HG03097 (cell line): Measurements from ENCODE around the gene MAGEB3.

Source experiments
- ATAC-seq: cut with Tn5 transposase; IDR thresholded peaks from one replicate; pipeline ENCODE4 v1.9.1; 2021; ENCODE audit not compliant: unreplicated experiment, low FRiP score

MAGEB3 gene

DNA sequence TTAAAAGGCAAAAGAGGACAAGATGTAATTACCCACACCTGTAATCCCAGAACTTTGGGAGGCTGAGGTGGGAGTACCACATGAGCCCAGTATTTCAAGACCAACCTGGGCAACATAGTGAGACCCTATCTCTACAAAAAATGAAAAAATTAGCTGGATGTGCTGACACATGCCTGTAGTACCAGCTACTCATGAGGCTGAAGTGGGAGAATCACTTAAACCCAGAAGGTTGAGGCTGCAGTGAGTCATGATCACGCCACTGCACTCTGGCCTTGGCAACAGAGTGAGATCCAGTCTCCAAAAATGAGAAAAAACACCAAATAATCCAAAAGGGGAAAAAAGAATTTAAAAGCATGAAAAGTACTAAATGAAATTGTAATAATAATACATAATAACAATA lies 47.9 kb downstream of the MAGEB3 start:
- ATAC-seq = no peak

DNA sequence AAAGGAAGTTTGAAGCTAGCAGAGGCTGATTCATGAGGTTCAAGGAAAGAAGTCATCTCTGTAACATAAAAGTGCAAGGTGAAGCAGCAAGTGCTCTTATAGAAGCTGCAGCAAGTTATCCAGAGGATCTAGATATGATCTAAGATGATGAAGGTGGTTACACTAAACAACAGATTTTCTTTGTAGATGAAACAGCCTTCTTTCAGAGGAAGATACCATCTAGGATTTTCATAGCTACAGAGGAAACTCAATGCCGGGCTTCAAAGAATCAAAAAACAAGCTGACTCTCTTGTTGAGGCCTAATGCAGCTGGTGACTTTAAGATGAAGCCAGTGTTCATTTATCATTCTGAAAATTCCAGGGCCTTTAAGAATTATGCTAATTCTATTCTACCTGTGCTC lies 50.0 kb downstream of the MAGEB3 start:
- no peak for ATAC-seq

DNA sequence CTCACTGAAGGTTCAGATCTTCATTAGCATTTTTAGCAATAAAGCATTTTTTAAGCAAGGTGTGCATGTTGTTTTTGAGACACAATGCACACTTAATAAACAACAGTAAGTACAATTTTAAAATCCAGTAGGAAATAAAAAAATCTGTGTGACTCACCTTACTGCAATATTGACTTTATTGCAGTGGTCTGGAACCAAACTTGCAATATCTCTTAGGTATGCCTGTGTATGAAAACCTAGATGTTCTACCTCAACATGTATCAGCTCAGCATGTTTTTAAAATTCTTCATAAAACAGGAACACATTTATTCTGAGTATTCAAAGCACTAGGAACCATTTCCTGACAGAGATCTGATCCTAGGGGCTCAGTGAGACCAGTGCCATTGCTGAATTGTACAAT lies 52.1 kb downstream of the MAGEB3 start:
- no peak for ATAC-seq

DNA sequence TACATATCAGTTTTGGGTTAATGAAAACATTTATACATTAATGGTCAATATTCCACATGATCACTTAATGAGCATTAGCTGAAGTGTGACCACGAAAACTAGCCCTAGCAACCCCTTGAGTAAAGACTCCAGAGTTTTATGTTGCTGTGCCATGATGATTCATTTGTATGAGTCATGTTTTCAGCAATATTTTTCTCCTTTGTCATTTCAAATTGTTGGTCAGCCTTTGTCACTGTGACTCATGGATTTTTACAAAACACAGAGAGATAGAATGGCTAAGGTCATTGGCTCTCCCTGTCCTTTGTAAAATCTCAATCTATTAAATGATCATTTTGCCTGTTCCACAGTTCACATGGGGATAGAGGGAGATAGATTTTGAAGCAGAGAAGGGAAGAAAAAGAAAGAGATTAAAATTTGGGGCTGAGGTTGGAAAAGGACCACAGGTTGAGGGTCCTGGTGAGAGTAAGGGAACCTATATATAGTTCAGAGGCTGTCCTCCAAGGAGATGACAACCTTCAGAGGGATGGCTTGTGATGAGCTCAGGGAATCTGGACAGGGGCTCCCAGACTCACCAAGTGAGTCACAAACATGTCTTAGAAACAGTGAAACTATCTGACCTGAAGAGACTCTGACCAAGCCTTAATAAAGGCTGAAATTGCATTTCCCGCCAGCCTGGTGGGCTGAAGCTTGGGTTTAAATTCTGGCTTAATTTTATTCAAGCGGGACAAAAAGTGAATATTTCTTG lies 53.2 kb downstream of the MAGEB3 start:
- ATAC-seq = no peak
